ENCODE results near the gene AKAP13. TPM values are rescaled to one million over a fixed set of nuclear protein-coding genes. Genes with fewer than 3 reads are reported as not detected.

Gene AKAP13
- total and polyA plus RNA-seq, 2 of the 13 experiments (the other 11 are each of a cell fraction or from before 2014, with no cell fraction given), result 6.7 to 27.1 TPM

DNA sequence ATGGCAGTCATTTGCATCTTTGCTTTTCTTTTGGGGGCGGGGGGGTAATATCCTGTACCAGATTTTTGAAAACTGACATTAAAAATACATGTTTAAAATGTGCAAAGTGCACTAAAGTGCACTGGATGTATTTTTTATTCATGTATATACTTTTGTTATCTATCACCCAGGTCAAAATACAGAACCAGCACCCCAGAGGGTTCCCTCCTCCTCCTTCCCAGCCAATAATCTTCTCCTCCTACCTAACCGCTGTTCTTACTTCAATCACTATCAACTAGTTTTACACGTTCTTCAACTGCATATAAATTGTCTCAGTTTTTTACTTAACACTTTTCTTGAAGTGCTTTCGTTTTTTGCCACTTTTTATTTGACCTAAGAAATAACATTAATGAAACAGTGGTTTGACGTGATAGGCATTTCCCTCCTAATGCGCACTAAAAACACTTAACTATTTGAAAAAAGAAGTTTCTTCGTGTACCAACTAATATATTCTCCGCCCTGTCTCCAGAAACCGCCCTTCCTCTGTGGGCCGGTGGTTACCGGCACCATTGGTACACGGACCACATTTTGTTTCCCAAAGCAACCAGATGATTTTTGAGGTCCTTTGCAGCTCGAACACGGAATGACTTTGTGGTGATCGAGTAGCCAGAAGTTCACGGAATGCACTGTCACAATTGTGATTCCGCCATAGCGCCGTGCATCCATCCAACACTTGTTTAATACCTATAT is 836 bp upstream of the AKAP13 start:
- Histone ChIP-seq H3K9ac (ENCODE audit: insufficient read depth, low read depth, low read length) (peak overlapping the region; percentile 66), H3K79me2 (ENCODE audit: insufficient read depth, low read length) (peaks cover 32% of the 10 kb centered on the region), H3K27ac (ENCODE audit: extremely low read length, insufficient read depth, low read length) (peak overlapping the region; percentile 62), H3K36me3 (replicated peaks in 1 of 2; ENCODE audit: control insufficient read depth in 1 of 2, insufficient read depth in 2 of 2, low read length in 2 of 2) (no peaks in the 10 kb centered on the region), H3K4me1 (ENCODE audit: insufficient read depth, low read length) (peaks cover 41% of the 10 kb centered on the region), H3K4me2 (ENCODE audit: low read depth, low read length) (peak overlapping the region; percentile 95), H3K9me3 (ENCODE audit: low read length) (no peaks in the 10 kb centered on the region), H4K20me1 (ENCODE audit: insufficient read depth, low read length) (peaks cover 5% of the 10 kb centered on the region; the same call in 1 of the 2 replicates), H3K4me3 (replicated peaks in 1 of 3; ENCODE audit: insufficient read depth in 1 of 3, low read depth in 2 of 3, low read length in 3 of 3) (peak overlapping the region; percentile 61 to 81 (median 72)), H3K27me3 (ENCODE audit: control insufficient read depth in 1 of 2, insufficient read depth in 2 of 2, low read length in 2 of 2) (peaks cover 0 to 9% of the 10 kb centered on the region in 2 experiments; a peak in 2 of 5 replicates), H2AFZ (ENCODE audit: low read length) (peak overlapping the region; percentile 93)
- in situ Hi-C loops (cut with HindIII; ENCODE audit: extremely low pct_ligation_motif_present, low pct_unique_long_range_greater_than_20kb), result no loop called here
- POLR2A ChIA-PET, result interaction anchor here (0.7 to 1.8 kb wide), 11 partner anchors 10 to 54 kb away, joined by 3 to 9 read pairs (median 4); no protein-coding TSS in a partner anchor
- TF ChIP-seq CAMTA2 (CRISPR knock-in tag; IDR thresholded peaks at IDR 0.05; ENCODE audit: borderline replicate concordance) (no peak), ZSCAN9 (CRISPR knock-in tag; IDR thresholded peaks at IDR 0.05; ENCODE audit: borderline replicate concordance) (0 out of 2 replicates have a peak, but pooled peaks have one; percentile 4), DPF2 (CRISPR knock-in tag; IDR thresholded peaks at IDR 0.05; ENCODE audit: borderline replicate concordance, low read depth) (no peak), ZBTB20 (CRISPR knock-in tag; IDR thresholded peaks at IDR 0.05; ENCODE audit: borderline replicate concordance, low read depth) (no peak), HNF4A (CRISPR knock-in tag; IDR thresholded peaks at IDR 0.05) (no peak), ZFY (CRISPR knock-in tag; IDR thresholded peaks at IDR 0.05) (no peak), HDAC1 (CRISPR knock-in tag; IDR thresholded peaks at IDR 0.05) (peak; percentile 22), ZNF407 (CRISPR knock-in tag; IDR thresholded peaks at IDR 0.05; ENCODE audit: not compliant biosample characterization) (no peak)
- DNase-seq (ENCODE audit: low spot score) (no peak), ATAC-seq (no peak), FAIRE-seq (no peak)
- intact Hi-C loops (cut with micrococcal nuclease; ENCODE audit: unreplicated experiment), result loop anchor here (5.0 kb wide), 1 partner anchor 47 kb away; no protein-coding TSS in a partner anchor
- BruUV-seq (replicated peaks), result no TSS peak
- CTCF ChIA-PET (ENCODE audit: low intra/inter-chr PET ratio, low total read pairs), result no interaction called here
- WGBS (ENCODE audit: low lambda C conversion rate), result 4% methylated on average over 19 of the region's 19 CpGs
